ENCODE data around the gene PLPP3.

- TF ChIP-seq, protein P1, sequence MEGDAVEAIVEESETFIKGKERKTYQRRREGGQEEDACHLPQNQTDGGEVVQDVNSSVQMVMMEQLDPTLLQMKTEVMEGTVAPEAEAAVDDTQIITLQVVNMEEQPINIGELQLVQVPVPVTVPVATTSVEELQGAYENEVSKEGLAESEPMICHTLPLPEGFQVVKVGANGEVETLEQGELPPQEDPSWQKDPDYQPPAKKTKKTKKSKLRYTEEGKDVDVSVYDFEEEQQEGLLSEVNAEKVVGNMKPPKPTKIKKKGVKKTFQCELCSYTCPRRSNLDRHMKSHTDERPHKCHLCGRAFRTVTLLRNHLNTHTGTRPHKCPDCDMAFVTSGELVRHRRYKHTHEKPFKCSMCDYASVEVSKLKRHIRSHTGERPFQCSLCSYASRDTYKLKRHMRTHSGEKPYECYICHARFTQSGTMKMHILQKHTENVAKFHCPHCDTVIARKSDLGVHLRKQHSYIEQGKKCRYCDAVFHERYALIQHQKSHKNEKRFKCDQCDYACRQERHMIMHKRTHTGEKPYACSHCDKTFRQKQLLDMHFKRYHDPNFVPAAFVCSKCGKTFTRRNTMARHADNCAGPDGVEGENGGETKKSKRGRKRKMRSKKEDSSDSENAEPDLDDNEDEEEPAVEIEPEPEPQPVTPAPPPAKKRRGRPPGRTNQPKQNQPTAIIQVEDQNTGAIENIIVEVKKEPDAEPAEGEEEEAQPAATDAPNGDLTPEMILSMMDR (IDR thresholded peaks at IDR 0.05) = no peak
- TF ChIP-seq POLR2A (IDR thresholded peaks at IDR 0.05) = no peak
Measured at GRCh38 chr1:56627019-56627635, 47.8 kb upstream of the PLPP3 start.

All from adrenal gland (tissue), 5 donors.